Tibial artery (tissue), 4 donors: Measurements from ENCODE around the gene GUCA2A.

ENCODE experiments used
- DNase-seq, 2 donors: peaks; one replicate each; pipeline ENCODE4 v3.0.0-alpha.2; 2019
- H3K27ac ChIP-seq, 2 donors: fragments of 200-600 bp; sonication (generic) in 1 of 2; 1 replicate in 1 of 2; 2 replicates in 1 of 2; pipeline ENCODE4 v1.5.1; 2018 to 2019; ENCODE audit warnings: mild to moderate bottlenecking in 1 of 2
- H3K27me3 ChIP-seq, 2 donors: fragments of 200-600 bp; sonication (generic) in 1 of 2; one replicate each; pipeline versions ENCODE4 v1.5.1 to v1.6.0; 2016 to 2019
- H3K36me3 ChIP-seq, 3 donors: fragments of 200-600 bp; sonication (generic) in 2 of 3; one replicate each; pipeline ENCODE4 v1.5.1; 2016 to 2019; ENCODE audit warnings: mild to moderate bottlenecking in 2 of 3
- H3K4me1 ChIP-seq, 4 donors: fragments of 200-600 bp; sonication (generic) in 2 of 4; 1 replicate in 3 of 4; 2 replicates in 1 of 4; pipeline ENCODE4 v1.5.1; 2016 to 2019
- H3K4me3 ChIP-seq, 2 donors: fragments of 200-600 bp; sonication (generic) in 1 of 2; 1 replicate in 1 of 2; 2 replicates in 1 of 2; pipeline ENCODE4 v1.5.1; 2018 to 2019; ENCODE audit warnings: mild to moderate bottlenecking in 2 of 2
- H3K9me3 ChIP-seq, 3 donors: fragments of 200-600 bp; sonication (generic) in 1 of 3; one replicate each; pipeline ENCODE4 v1.5.1; 2016 to 2019
- CTCF ChIP-seq, 2 experiments: fragments of 200-600 bp in 1 of 2; fragments of 450-650 bp in 1 of 2; IDR thresholded peaks; one replicate each; pipeline ENCODE4 v1.5.1; 2017 to 2019; ENCODE audit warnings: antibody characterized with exemption in 2 of 2, mild to moderate bottlenecking in 1 of 2, moderate library complexity in 1 of 2
- intact Hi-C: fragments of 100-400 bp; cut with DNase I; formaldehyde crosslinking; loops from one replicate; pipeline ENCODE4 v1.15.0; 2023; ENCODE audit warnings: low total_unique reads

Gene GUCA2A

GRCh38 chr1:42158189-42158588 lies 6.4 kb downstream of the GUCA2A start:
- TF ChIP-seq CTCF (IDR thresholded peaks at IDR 0.05), result no peak
- no peak for DNase-seq
- Histone ChIP-seq H3K27me3 (peaks cover 0 to 19% of the 10 kb centered on the region in 2 donors), H3K36me3 (no peaks in the 10 kb centered on the region), H3K4me3 (no peak overlapping the region), H3K27ac (no peak overlapping the region), H3K4me1 (no peaks in the 10 kb centered on the region), H3K9me3 (peaks cover 0 to 12% (median 8%) of the 10 kb centered on the region in 3 donors)
- intact Hi-C loops, result no loop called here

GRCh38 chr1:42157667-42158066 lies 6.9 kb downstream of the GUCA2A start:
- TF ChIP-seq CTCF (IDR thresholded peaks at IDR 0.05), result no peak
- Histone ChIP-seq H3K4me3 (no peak overlapping the region), H3K9me3 (peaks cover 0 to 12% (median 8%) of the 10 kb centered on the region in 3 donors), H3K27ac (no peak overlapping the region), H3K4me1 (no peaks in the 10 kb centered on the region), H3K27me3 (peaks cover 0 to 15% of the 10 kb centered on the region in 2 donors), H3K36me3 (no peaks in the 10 kb centered on the region)
- DNase-seq, result no peak
- intact Hi-C loops, result no loop called here

GRCh38 chr1:42155362-42155761 lies 9.2 kb downstream of the GUCA2A start:
- TF ChIP-seq CTCF (IDR thresholded peaks at IDR 0.05), result no peak
- Histone ChIP-seq H3K4me1 (no peaks in the 10 kb centered on the region), H3K27ac (no peak overlapping the region), H3K9me3 (no peaks in the 10 kb centered on the region), H3K36me3 (no peaks in the 10 kb centered on the region), H3K27me3 (peaks cover 0 to 21% of the 10 kb centered on the region in 2 donors), H3K4me3 (no peak overlapping the region)
- no peak for DNase-seq
- intact Hi-C loops, result no loop called here

- no peaks in the 10 kb centered on the region for H3K9me3 ChIP-seq
- no peak for TF ChIP-seq CTCF (IDR thresholded peaks at IDR 0.05)
- H3K27me3 ChIP-seq, result peaks cover 0 to 21% of the 10 kb centered on the region in 2 donors
- H3K27ac ChIP-seq, result no peak overlapping the region
- H3K36me3 ChIP-seq, result no peaks in the 10 kb centered on the region
- intact Hi-C loops, result no loop called here
- no peak overlapping the region for H3K4me3 ChIP-seq
- H3K4me1 ChIP-seq, result no peaks in the 10 kb centered on the region
- no peak for DNase-seq
Observed at GRCh38 chr1:42154685-42155084, 9.9 kb downstream of the GUCA2A start.

- DNase-seq, result no peak
- TF ChIP-seq CTCF (IDR thresholded peaks at IDR 0.05), result no peak
- Histone ChIP-seq H3K9me3 (no peaks in the 10 kb centered on the region), H3K27ac (no peak overlapping the region), H3K4me1 (no peaks in the 10 kb centered on the region), H3K36me3 (no peaks in the 10 kb centered on the region), H3K27me3 (peaks cover 0 to 29% of the 10 kb centered on the region in 2 donors), H3K4me3 (no peak overlapping the region)
- intact Hi-C loops, result no loop called here
Observed at GRCh38 chr1:42153624-42154023, 10.9 kb downstream of the GUCA2A start.
